Measurements from ENCODE around the gene IQSEC2. TPM values are rescaled to one million over a fixed set of nuclear protein-coding genes. Genes with fewer than 3 reads are reported as not detected.

The IQSEC2 gene
- total RNA-seq, 1 donor from 2014 or later: 18.0 TPM

GRCh38 chrX:53308836-53309235 is 27.5 kb upstream of the IQSEC2 start:
- DNase-seq (ENCODE audit: low spot score) (no peak), ATAC-seq (no peak)
- intact Hi-C loops (cut with DNase I): no loop called here

- ATAC-seq (peak; percentile 89), DNase-seq (ENCODE audit: low spot score) (no peak)
- intact Hi-C loops (cut with DNase I): no loop called here
Observed at GRCh38 chrX:53305996-53306937, 24.9 kb upstream of the IQSEC2 start.

- intact Hi-C loops (cut with DNase I): no loop called here
- ATAC-seq (no peak), DNase-seq (ENCODE audit: low spot score) (no peak)
Observed at GRCh38 chrX:53305219-53305995, 24.0 kb upstream of the IQSEC2 start.

GRCh38 chrX:53303195-53303594 is 21.8 kb upstream of the IQSEC2 start:
- no peak for DNase-seq (ENCODE audit: low spot score)
- intact Hi-C loops (cut with DNase I): no loop called here
- no peak for ATAC-seq

GRCh38 chrX:53300157-53300556 is 18.8 kb upstream of the IQSEC2 start:
- no peak for DNase-seq (ENCODE audit: low spot score)
- intact Hi-C loops (cut with DNase I): no loop called here
- ATAC-seq: no peak

- DNase-seq (ENCODE audit: low spot score) (peak; percentile 2), ATAC-seq (no peak)
- intact Hi-C loops (cut with DNase I): no loop called here
Observed at GRCh38 chrX:53294024-53294648, 12.8 kb upstream of the IQSEC2 start.

- intact Hi-C loops (cut with DNase I): no loop called here
- ATAC-seq: no peak
- no peak for DNase-seq (ENCODE audit: low spot score)
Observed at GRCh38 chrX:53291596-53291995, 10.2 kb upstream of the IQSEC2 start.

GRCh38 chrX:53290441-53291041 is 9.2 kb upstream of the IQSEC2 start:
- no peak for DNase-seq (ENCODE audit: low spot score)
- intact Hi-C loops (cut with DNase I): no loop called here
- no peak for ATAC-seq

GRCh38 chrX:53288189-53288588 is 6.8 kb upstream of the IQSEC2 start:
- intact Hi-C loops (cut with DNase I): loop anchor here (10.0 kb wide), 1 partner anchor 247 kb away; no protein-coding TSS in a partner anchor

GRCh38 chrX:53287493-53288138 is 6.2 kb upstream of the IQSEC2 start:
- peak; percentile 50 for ATAC-seq
- DNase-seq (ENCODE audit: low spot score): peak; percentile 65
- intact Hi-C loops (cut with DNase I): loop anchor here (10.0 kb wide), 1 partner anchor 247 kb away; no protein-coding TSS in a partner anchor

More at GRCh38 chrX:53288189-53288588, 6.8 kb upstream of the IQSEC2 start:
- ATAC-seq (peak; percentile 67), DNase-seq (ENCODE audit: low spot score) (no peak)

GRCh38 chrX:53286171-53286570 is 4.8 kb upstream of the IQSEC2 start:
- ATAC-seq: no peak
- DNase-seq (ENCODE audit: low spot score): no peak
- intact Hi-C loops (cut with DNase I): loop anchor here (10.0 kb wide), 1 partner anchor 249 kb away; no protein-coding TSS in a partner anchor

- ATAC-seq (no peak), DNase-seq (ENCODE audit: low spot score) (no peak)
- intact Hi-C loops (cut with DNase I): loop anchor here (10.0 kb wide), 1 partner anchor 249 kb away; no protein-coding TSS in a partner anchor
Observed at GRCh38 chrX:53285591-53285990, 4.2 kb upstream of the IQSEC2 start.

- ATAC-seq (peak; percentile 37), DNase-seq (ENCODE audit: low spot score) (peak; percentile 80)
- intact Hi-C loops (cut with DNase I): loop anchor here (10.0 kb wide), 1 partner anchor 250 kb away; no protein-coding TSS in a partner anchor
Observed at GRCh38 chrX:53284684-53285447, 3.5 kb upstream of the IQSEC2 start.

- intact Hi-C loops (cut with DNase I): loop anchor here (10.0 kb wide), 1 partner anchor 251 kb away; no protein-coding TSS in a partner anchor
- DNase-seq (ENCODE audit: low spot score) (no peak), ATAC-seq (no peak)
Observed at GRCh38 chrX:53283567-53283966, 2.2 kb upstream of the IQSEC2 start.

- intact Hi-C loops (cut with DNase I): loop anchor here (10.0 kb wide), 1 partner anchor 252 kb away; no protein-coding TSS in a partner anchor
- no peak for ATAC-seq
- DNase-seq (ENCODE audit: low spot score): no peak
Observed at GRCh38 chrX:53283099-53283498, 1.7 kb upstream of the IQSEC2 start.

GRCh38 chrX:53281963-53282695 is 745 bp upstream of the IQSEC2 start:
- ATAC-seq (no peak), DNase-seq (ENCODE audit: low spot score) (no peak)
- intact Hi-C loops (cut with DNase I): loop anchor here (10.0 kb wide), 1 partner anchor 253 kb away; no protein-coding TSS in a partner anchor

Data from sciatic nerve (tissue), 2 donors.